OCI-M2 (cell line): Measurements from ENCODE around the gene TEX2.

Experiments
- DNase-seq: peaks from one replicate; lab custom pipeline; 2025; ENCODE audit not compliant: unreplicated experiment; lab: John Stamatoyannopoulos, UW

TEX2 gene

GRCh38 chr17:64148017-64148631 lies 114.9 kb downstream of the TEX2 start:
- no peak for DNase-seq

- no peak for DNase-seq
Observed at GRCh38 chr17:64147110-64148016, 115.7 kb downstream of the TEX2 start.

DNA sequence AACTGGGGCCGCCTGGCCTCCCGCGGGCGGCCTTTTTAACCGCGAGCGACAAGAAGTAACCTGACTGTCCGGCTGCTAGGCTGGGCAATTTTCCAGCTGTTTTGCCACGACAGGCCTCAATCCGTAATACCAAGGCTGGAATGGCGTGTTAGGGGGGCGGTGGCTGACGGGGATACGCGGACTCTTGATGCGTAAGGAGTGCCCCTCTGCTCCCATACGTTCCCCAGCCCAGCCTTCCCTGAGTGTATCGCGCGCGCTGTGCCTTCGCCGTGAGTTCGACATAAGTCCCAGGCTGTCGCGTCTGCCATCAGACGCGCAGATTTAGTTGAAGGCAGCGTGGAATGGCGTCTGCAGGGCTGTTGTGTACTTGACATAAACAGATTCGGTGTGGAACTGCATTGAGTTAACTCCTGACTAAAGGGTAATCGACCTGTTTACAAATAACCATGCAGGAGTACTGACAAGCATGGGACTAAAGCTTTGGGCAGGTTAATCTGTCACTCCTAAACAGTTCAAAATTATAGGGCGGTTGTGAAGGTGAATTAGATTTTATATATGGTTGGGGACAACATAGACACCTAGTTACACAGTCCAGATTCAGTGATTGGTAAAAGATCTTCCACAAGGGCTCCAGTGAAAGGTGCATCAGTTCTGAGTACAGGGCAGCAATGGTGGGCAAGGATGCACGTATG lies 116.5 kb downstream of the TEX2 start:
- DNase-seq, result no peak

GRCh38 chr17:64145751-64146417 lies 117.2 kb downstream of the TEX2 start:
- peak; percentile 96 for DNase-seq

GRCh38 chr17:64145375-64145750 lies 117.7 kb downstream of the TEX2 start:
- DNase-seq, result no peak

- DNase-seq, result no peak
Observed at GRCh38 chr17:64139542-64139941, 123.5 kb downstream of the TEX2 start.

DNA sequence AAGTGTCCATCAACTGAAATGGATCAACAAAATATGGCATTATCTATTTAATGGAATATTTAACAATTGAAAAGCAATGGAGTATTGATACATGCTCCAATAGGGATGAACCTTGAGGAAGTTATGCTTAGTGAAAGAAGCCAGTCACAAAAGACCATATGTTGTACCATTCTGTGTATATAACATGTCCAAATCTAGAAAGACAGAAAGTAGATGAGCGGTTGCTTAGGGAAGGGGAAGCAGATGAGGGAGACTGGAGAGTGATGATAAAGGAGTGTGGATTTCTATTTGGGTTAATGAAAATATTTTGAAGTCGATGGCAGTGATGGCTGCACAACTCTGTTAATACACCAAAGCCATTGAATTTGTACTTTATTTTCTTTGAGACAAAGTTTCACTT lies 124.6 kb downstream of the TEX2 start:
- no peak for DNase-seq

- DNase-seq, result no peak
Observed at GRCh38 chr17:64135000-64135399, 128.1 kb downstream of the TEX2 start.

GRCh38 chr17:64134216-64134970 lies 128.7 kb downstream of the TEX2 start:
- no peak for DNase-seq

GRCh38 chr17:64133546-64134215 lies 129.4 kb downstream of the TEX2 start:
- DNase-seq, result peak; percentile 38

DNA sequence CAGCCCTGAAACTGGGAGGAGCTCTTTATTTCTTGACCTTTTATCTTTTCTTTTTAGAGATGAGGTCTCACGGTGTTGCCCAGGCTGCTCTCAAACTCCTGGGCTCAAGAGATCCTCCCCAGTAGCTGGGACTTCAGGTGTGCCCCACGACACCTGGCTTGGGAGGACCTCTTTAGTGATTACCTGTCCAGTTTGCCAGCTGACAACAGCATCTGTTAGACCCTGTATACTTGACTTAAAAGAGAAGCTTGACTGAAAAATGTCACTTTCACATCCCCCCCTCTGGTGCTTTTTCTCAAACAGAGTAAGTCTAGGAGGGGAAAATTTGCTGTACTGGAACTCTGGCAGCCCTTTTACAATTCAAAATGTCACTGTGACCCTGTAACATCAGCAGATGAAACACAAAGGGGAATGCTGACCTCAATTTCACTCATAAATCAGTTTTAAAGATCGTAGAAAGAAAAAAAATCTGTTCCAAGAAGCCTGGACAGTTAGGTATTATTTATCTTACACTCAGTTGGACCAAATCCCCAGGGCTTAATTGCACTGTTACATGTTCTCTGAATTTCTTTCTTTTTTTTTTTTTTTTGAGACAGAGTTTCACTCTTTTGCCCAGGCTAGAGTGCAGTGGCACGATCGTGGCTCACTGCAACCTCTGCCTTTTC lies 131.3 kb downstream of the TEX2 start:
- DNase-seq, result no peak

DNA sequence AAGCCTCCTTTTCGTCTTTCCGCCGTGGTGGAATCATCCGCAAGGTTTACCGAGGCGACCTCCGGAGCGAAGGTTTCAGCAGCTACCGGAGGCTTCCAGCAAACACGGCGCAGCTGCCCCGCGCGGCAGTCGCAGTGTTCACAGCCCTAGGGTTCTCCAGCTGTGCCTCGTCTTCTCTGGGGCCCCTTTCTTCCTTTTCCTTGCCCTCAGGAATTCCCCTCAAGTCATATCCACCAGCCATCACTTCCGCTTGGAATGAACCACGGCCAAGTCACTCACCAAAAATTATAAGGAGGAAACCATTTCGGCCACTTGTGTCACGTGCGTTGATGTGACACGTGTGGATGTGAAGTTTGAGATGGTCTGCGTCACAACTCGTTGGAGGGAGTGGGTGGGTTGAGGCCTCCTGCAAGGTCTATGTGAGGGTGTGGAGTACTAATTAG lies 132.5 kb downstream of the TEX2 start:
- DNase-seq, result no peak

- no peak for DNase-seq
Observed at GRCh38 chr17:64129765-64130558, 133.1 kb downstream of the TEX2 start, which contains the start of gene ERN1. ERN1 (minus strand) TSS chr17:64130144; CDS start chr17:64130029, 115 bp downstream.

DNA sequence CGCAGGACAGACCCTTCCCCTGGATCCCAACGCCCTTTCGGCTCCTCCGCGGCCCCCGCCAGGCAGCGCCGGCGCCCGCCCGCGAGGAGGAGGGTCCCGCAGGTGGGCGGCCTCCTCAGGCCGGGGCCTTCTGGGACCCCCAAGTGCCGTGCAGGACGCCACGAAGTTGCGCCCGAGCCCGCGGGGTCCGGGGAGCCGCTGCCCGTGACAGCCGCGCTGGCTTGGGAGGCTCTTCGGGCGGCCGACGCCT lies 133.6 kb downstream of the TEX2 start:
- no peak for DNase-seq

- DNase-seq, result no peak
Observed at GRCh38 chr17:64128787-64129514, 134.1 kb downstream of the TEX2 start.

GRCh38 chr17:64126918-64127317 lies 136.1 kb downstream of the TEX2 start:
- DNase-seq, result no peak

DNA sequence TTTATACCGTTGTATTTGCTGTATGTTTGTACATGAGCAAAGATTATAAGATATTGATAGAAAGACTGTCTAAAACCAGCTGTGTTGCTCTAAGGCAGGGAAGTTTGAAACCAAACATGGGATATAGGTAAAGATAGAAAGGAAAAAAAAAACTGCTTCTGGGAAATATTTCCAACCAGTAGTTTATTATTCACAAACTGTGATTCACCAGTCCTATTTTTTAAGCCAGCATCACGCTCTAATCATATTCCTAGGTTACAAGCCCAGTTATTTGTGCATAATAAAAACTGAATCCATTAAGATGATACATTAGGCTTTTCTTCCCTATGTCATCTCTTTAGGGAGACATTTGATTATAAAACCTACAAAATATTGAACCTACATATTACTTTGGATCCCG lies 137.1 kb downstream of the TEX2 start:
- no peak for DNase-seq

- DNase-seq, result no peak
Observed at GRCh38 chr17:64124609-64125008, 138.5 kb downstream of the TEX2 start.
